ENCODE data around the gene SDR42E2. TPM values are rescaled to one million over a fixed set of nuclear protein-coding genes. Genes with fewer than 3 reads are reported as not detected.

The SDR42E2 gene
- total and polyA plus RNA-seq, 10 of the 15 experiments (the other 5 are each of a cell fraction or from before 2014, with no cell fraction given), result 0.01 to 0.09 (median 0.08) TPM; not detected in 4

DNA sequence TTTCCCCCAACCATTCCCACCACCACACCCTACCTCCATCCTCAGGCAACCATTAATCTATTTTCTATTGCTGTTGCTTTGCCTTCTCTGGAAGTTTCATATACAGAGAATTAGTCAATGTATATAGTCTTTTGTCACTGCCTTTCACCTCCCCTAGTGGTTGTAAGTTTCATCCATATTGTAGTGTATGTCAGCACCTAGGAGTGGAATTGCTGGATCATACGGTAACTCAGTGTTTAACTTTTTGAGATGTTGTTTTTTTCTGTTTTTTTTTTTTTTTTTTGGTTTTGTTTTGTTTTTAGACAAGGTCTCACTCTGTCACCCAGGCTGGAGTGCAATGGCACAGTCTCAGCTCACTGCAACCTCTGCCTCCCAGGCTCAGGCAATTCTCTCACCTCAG, 60.7 kb downstream of the SDR42E2 start:
- H3K27me3 ChIP-seq (replicated peaks in 1 of 2; ENCODE audit: control insufficient read depth in 2 of 2, insufficient read depth in 2 of 2, low read length in 1 of 2), result no peaks in the 10 kb centered on the region
- no peak overlapping the region for H3K4me3 ChIP-seq
- in situ Hi-C loops (cut with MboI), result no loop called here
- 87% methylated on average over 1 of the region's 1 CpG for WGBS (ENCODE audit: insufficient coverage, insufficient replicate concordance, low lambda C conversion rate, missing lambda C conversion rate)
- POLR2A ChIA-PET, result no interaction called here
- peaks cover 5% of the 10 kb centered on the region for H3K4me1 ChIP-seq (ENCODE audit: control insufficient read depth, insufficient read depth, low read length)
- SMC1A ChIA-PET (ENCODE audit: uncharacterized antibody, unreplicated experiment), result interaction anchor here (8.2 kb wide), 1 partner anchor 16 kb away, joined by 83 read pairs; the partner anchor contains the start of gene EEF2K
- no peaks in the 10 kb centered on the region for H4K20me1 ChIP-seq (ENCODE audit: control insufficient read depth, insufficient read depth)
- RAD21 ChIA-PET (ENCODE audit: unreplicated experiment), result no interaction called here
- no peak overlapping the region for H3K9ac ChIP-seq (ENCODE audit: control insufficient read depth, insufficient read depth, low read length)
- no peak overlapping the region for H3K4me2 ChIP-seq (ENCODE audit: control insufficient read depth, insufficient read depth)
- H3K9me3 ChIP-seq (replicated peaks; ENCODE audit: control insufficient read depth, insufficient read depth, low read length), result no peaks in the 10 kb centered on the region
- no peak overlapping the region for H2AFZ ChIP-seq (ENCODE audit: control insufficient read depth, low read depth, low read length)
- CTCF ChIA-PET, result interaction anchor here (0.8 kb wide), 1 partner anchor 8 kb away, joined by 3 read pairs; no protein-coding TSS in a partner anchor
- peaks cover 3 to 10% of the 10 kb centered on the region in 2 experiments for H3K36me3 ChIP-seq (ENCODE audit: control insufficient read depth in 2 of 2, insufficient read depth in 2 of 2, low read length in 1 of 2)
- H3K27ac ChIP-seq (ENCODE audit: control insufficient read depth, insufficient read depth), result no peak overlapping the region
- BruUV-seq (replicated peaks), result no TSS peak
- FAIRE-seq (no peak), DNase-seq (ENCODE audit: low read depth, low spot score) (no peak), ATAC-seq (no peak)
- intact Hi-C loops (cut with micrococcal nuclease; ENCODE audit: unreplicated experiment), result no loop called here
- peaks cover 20% of the 10 kb centered on the region for H3K79me2 ChIP-seq (ENCODE audit: control insufficient read depth, insufficient read depth, low read length)
- TF ChIP-seq YY1 (IDR thresholded peaks at IDR 0.05; ENCODE audit: low read depth, low read length) (no peak), POU2F2 (IDR thresholded peaks at IDR 0.05; ENCODE audit: borderline replicate concordance, low read depth, low read length) (no peak), TCF3 (IDR thresholded peaks at IDR 0.05; ENCODE audit: borderline replicate concordance, insufficient read depth, low read depth, low read length) (no peak), BACH1 (IDR thresholded peaks at IDR 0.05; ENCODE audit: borderline replicate concordance) (no peak), POLR2A (IDR thresholded peaks at IDR 0.05; ENCODE audit: low read depth, low read length) (no peak), KAT2A (conservative IDR thresholded peaks at IDR 0.05; ENCODE audit: control insufficient read depth, low read depth, low read length) (no peak), SREBF1 (IDR thresholded peaks at IDR 0.05; ENCODE audit: low read length) (no peak), TCF7 (IDR thresholded peaks at IDR 0.05; ENCODE audit: borderline replicate concordance) (no peak), KLF5 (IDR thresholded peaks at IDR 0.05; ENCODE audit: partially characterized antibody) (no peak), WRNIP1 (IDR thresholded peaks at IDR 0.05; ENCODE audit: borderline replicate concordance, low read depth, low read length) (no peak), ZZZ3 (IDR thresholded peaks at IDR 0.05; ENCODE audit: control insufficient read depth, insufficient read length, low read depth) (no peak), PAX5 (IDR thresholded peaks at IDR 0.05; ENCODE audit: borderline replicate concordance, low read depth, low read length) (no peak), EZH2 (IDR thresholded peaks at IDR 0.05; ENCODE audit: borderline replicate concordance, control insufficient read depth, low read depth, low read length) (no peak), CHD1 (IDR thresholded peaks at IDR 0.05; ENCODE audit: low read depth, low read length) (no peak)
- TF ChIP-seq, protein P1, sequence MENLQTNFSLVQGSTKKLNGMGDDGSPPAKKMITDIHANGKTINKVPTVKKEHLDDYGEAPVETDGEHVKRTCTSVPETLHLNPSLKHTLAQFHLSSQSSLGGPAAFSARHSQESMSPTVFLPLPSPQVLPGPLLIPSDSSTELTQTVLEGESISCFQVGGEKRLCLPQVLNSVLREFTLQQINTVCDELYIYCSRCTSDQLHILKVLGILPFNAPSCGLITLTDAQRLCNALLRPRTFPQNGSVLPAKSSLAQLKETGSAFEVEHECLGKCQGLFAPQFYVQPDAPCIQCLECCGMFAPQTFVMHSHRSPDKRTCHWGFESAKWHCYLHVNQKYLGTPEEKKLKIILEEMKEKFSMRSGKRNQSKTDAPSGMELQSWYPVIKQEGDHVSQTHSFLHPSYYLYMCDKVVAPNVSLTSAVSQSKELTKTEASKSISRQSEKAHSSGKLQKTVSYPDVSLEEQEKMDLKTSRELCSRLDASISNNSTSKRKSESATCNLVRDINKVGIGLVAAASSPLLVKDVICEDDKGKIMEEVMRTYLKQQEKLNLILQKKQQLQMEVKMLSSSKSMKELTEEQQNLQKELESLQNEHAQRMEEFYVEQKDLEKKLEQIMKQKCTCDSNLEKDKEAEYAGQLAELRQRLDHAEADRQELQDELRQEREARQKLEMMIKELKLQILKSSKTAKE (IDR thresholded peaks at IDR 0.05; ENCODE audit: low read depth, poor library complexity, severe bottlenecking), result no peak
- TF ChIP-seq, protein P2, sequence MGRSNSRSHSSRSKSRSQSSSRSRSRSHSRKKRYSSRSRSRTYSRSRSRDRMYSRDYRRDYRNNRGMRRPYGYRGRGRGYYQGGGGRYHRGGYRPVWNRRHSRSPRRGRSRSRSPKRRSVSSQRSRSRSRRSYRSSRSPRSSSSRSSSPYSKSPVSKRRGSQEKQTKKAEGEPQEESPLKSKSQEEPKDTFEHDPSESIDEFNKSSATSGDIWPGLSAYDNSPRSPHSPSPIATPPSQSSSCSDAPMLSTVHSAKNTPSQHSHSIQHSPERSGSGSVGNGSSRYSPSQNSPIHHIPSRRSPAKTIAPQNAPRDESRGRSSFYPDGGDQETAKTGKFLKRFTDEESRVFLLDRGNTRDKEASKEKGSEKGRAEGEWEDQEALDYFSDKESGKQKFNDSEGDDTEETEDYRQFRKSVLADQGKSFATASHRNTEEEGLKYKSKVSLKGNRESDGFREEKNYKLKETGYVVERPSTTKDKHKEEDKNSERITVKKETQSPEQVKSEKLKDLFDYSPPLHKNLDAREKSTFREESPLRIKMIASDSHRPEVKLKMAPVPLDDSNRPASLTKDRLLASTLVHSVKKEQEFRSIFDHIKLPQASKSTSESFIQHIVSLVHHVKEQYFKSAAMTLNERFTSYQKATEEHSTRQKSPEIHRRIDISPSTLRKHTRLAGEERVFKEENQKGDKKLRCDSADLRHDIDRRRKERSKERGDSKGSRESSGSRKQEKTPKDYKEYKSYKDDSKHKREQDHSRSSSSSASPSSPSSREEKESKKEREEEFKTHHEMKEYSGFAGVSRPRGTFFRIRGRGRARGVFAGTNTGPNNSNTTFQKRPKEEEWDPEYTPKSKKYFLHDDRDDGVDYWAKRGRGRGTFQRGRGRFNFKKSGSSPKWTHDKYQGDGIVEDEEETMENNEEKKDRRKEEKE (IDR thresholded peaks at IDR 0.05), result no peak
- TF ChIP-seq, protein P3, sequence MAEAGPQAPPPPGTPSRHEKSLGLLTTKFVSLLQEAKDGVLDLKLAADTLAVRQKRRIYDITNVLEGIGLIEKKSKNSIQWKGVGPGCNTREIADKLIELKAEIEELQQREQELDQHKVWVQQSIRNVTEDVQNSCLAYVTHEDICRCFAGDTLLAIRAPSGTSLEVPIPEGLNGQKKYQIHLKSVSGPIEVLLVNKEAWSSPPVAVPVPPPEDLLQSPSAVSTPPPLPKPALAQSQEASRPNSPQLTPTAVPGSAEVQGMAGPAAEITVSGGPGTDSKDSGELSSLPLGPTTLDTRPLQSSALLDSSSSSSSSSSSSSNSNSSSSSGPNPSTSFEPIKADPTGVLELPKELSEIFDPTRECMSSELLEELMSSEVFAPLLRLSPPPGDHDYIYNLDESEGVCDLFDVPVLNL (IDR thresholded peaks at IDR 0.05; ENCODE audit: low read depth, low read length), result no peak
- TF ChIP-seq, protein P4, sequence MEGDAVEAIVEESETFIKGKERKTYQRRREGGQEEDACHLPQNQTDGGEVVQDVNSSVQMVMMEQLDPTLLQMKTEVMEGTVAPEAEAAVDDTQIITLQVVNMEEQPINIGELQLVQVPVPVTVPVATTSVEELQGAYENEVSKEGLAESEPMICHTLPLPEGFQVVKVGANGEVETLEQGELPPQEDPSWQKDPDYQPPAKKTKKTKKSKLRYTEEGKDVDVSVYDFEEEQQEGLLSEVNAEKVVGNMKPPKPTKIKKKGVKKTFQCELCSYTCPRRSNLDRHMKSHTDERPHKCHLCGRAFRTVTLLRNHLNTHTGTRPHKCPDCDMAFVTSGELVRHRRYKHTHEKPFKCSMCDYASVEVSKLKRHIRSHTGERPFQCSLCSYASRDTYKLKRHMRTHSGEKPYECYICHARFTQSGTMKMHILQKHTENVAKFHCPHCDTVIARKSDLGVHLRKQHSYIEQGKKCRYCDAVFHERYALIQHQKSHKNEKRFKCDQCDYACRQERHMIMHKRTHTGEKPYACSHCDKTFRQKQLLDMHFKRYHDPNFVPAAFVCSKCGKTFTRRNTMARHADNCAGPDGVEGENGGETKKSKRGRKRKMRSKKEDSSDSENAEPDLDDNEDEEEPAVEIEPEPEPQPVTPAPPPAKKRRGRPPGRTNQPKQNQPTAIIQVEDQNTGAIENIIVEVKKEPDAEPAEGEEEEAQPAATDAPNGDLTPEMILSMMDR (IDR thresholded peaks at IDR 0.05 in 2 of 3, conservative IDR thresholded peaks at IDR 0.05 in 1 of 3; ENCODE audit: control insufficient read depth in 2 of 3, extremely low read depth in 1 of 3, insufficient read depth in 1 of 3, low read depth in 3 of 3, low read length in 3 of 3), result no peak

Measured in GM12878 (cell line).